BLaER1 (cell line): ENCODE measurements around the gene SYNE1.

Experiments
- H3K27ac ChIP-seq: shearing (Covaris generic); formaldehyde crosslinking; 2 replicates; pipeline ENCODE4 v1.8.1; 2022
- H3K27me3 ChIP-seq: shearing (Covaris generic); formaldehyde crosslinking; 2 replicates; pipeline ENCODE4 v1.8.1; 2022
- H3K36me3 ChIP-seq: shearing (Covaris generic); formaldehyde crosslinking; 2 replicates; pipeline ENCODE4 v1.8.1; 2022
- H3K4me1 ChIP-seq: shearing (Covaris generic); formaldehyde crosslinking; 2 replicates; pipeline ENCODE4 v1.8.1; 2022
- H3K4me2 ChIP-seq: shearing (Covaris generic); formaldehyde crosslinking; 2 replicates; pipeline ENCODE4 v1.8.1; 2022
- H3K4me3 ChIP-seq: shearing (Covaris generic); formaldehyde crosslinking; 2 replicates; pipeline ENCODE4 v1.8.1; 2022
- H3K9ac ChIP-seq: shearing (Covaris generic); formaldehyde crosslinking; 2 replicates; pipeline ENCODE4 v1.8.1; 2022
- H3K9me3 ChIP-seq: shearing (Covaris generic); formaldehyde crosslinking; 2 replicates; pipeline ENCODE4 v1.8.1; 2022
- H4K20me1 ChIP-seq: shearing (Covaris generic); formaldehyde crosslinking; 2 replicates; pipeline ENCODE4 v1.8.1; 2022
- Cebpa-rat ChIP-seq: shearing (Covaris generic); IDR thresholded peaks from 2 replicates; pipeline ENCODE4 v1.8.1; 2022

Gene SYNE1

GRCh38 chr6:152127432-152128165, 509.6 kb downstream of the SYNE1 start:
- Histone ChIP-seq H3K9me3 (no peaks in the 10 kb centered on the region; the same call in 1 of the 2 replicates), H3K27ac (no peak overlapping the region), H3K9ac (no peak overlapping the region), H3K4me3 (no peak overlapping the region), H3K27me3 (no peaks in the 10 kb centered on the region), H3K4me1 (no peaks in the 10 kb centered on the region), H3K36me3 (peaks cover 40% of the 10 kb centered on the region), H3K4me2 (no peak overlapping the region), H4K20me1 (no peaks in the 10 kb centered on the region)
- TF ChIP-seq Cebpa-rat, result no peak

DNA sequence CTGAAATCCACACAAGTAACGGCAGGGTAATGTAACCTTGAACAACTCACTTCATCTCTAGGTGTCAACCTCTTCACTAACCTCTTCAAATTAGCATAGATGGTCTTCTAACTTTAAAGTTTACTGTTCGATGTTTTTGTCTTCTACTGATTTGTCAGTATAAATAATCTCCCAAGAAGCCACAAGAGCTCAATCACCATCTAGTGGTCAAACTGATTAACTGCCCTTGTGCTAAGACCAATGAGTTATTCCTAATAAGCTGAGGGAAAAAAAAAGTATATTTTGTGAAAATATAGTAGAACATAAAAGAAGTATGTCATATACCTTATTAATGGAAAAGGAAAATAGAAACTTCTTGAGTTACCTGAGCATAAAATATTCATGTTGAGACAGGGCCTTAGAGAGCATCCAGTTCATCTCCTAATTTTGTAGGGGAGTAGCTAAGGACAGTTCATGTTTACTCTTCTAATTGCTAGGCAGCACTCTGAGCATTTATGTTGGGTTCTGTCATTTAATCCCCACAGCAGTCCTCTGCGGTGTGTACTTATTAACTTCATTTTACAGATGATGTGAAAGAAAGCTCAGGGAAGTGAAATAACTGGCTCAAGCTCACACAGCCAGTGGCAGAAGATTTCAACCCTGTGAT, 512.6 kb downstream of the SYNE1 start:
- Histone ChIP-seq H3K9me3 (no peaks in the 10 kb centered on the region), H3K4me2 (no peak overlapping the region), H3K27me3 (no peaks in the 10 kb centered on the region), H3K4me3 (no peak overlapping the region), H3K27ac (no peak overlapping the region), H3K36me3 (peaks cover 41% of the 10 kb centered on the region), H3K9ac (no peak overlapping the region), H4K20me1 (no peaks in the 10 kb centered on the region), H3K4me1 (no peaks in the 10 kb centered on the region)
- TF ChIP-seq Cebpa-rat, result no peak

- Histone ChIP-seq H3K27ac (no peak overlapping the region), H3K27me3 (no peaks in the 10 kb centered on the region), H4K20me1 (no peaks in the 10 kb centered on the region), H3K4me2 (no peak overlapping the region), H3K4me1 (no peaks in the 10 kb centered on the region), H3K9ac (no peak overlapping the region), H3K9me3 (no peaks in the 10 kb centered on the region), H3K4me3 (no peak overlapping the region), H3K36me3 (peaks cover 32% of the 10 kb centered on the region)
- no peak for TF ChIP-seq Cebpa-rat
Measured at GRCh38 chr6:152123076-152123475, 514.1 kb downstream of the SYNE1 start.

- peaks cover 32% of the 10 kb centered on the region for H3K36me3 ChIP-seq
- H3K9ac ChIP-seq, result no peak overlapping the region
- no peaks in the 10 kb centered on the region for H3K27me3 ChIP-seq
- H3K4me1 ChIP-seq, result no peaks in the 10 kb centered on the region
- no peak for TF ChIP-seq Cebpa-rat
- no peak overlapping the region for H3K4me2 ChIP-seq
- H3K4me3 ChIP-seq, result no peak overlapping the region
- no peak overlapping the region for H3K27ac ChIP-seq
- no peaks in the 10 kb centered on the region for H4K20me1 ChIP-seq
- H3K9me3 ChIP-seq, result no peaks in the 10 kb centered on the region
Measured at GRCh38 chr6:152122434-152122833, 514.7 kb downstream of the SYNE1 start.

GRCh38 chr6:152121910-152122309, 515.3 kb downstream of the SYNE1 start:
- H3K9me3 ChIP-seq, result no peaks in the 10 kb centered on the region
- H3K4me2 ChIP-seq, result no peak overlapping the region
- H3K36me3 ChIP-seq, result peaks cover 32% of the 10 kb centered on the region
- no peak overlapping the region for H3K4me3 ChIP-seq
- no peaks in the 10 kb centered on the region for H3K4me1 ChIP-seq
- no peak overlapping the region for H3K27ac ChIP-seq
- no peaks in the 10 kb centered on the region for H4K20me1 ChIP-seq
- no peaks in the 10 kb centered on the region for H3K27me3 ChIP-seq
- no peak for TF ChIP-seq Cebpa-rat
- no peak overlapping the region for H3K9ac ChIP-seq

DNA sequence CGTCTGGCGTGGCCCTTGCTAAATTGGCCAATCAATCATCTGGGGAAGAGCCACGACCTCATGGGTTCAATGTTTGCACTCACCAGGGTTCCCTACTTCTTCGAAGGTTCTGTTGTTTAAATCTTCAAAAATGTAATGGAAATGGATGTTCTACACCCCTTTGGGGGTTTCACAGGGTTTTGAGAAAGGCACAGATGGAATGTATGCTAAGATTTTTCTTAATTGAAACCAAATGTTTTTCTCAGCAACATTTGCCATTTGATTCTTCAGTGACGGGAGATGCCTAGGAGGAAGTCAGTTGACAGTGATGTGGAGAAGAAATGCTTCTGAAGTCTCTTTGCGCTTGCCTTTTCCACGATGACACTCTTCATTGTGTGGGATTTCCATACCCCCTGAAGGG, 517.3 kb downstream of the SYNE1 start:
- Histone ChIP-seq H3K4me1 (no peaks in the 10 kb centered on the region), H3K27ac (no peak overlapping the region)

DNA sequence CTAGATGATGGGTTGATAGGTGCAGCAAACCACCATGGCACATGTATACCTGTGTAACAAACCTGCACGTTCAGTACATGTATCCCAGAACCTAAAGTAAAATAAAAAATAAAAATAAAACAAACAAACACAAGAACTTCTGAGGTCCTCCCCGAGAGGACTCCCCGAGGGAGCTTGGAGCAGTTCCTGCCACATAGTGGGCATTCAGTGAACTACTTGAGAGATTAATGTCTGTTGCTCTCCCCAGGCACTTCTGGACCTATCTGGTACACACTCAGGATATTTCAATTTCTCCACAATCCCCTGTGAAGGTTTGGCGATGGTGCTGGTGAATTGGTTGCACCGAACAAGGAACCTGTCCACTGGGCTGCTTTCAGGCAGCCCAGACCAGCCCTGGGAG, 518.5 kb downstream of the SYNE1 start:
- Histone ChIP-seq H3K27ac (no peak overlapping the region), H3K4me3 (no peak overlapping the region), H4K20me1 (no peaks in the 10 kb centered on the region), H3K27me3 (no peaks in the 10 kb centered on the region), H3K36me3 (peaks cover 32% of the 10 kb centered on the region), H3K4me1 (no peaks in the 10 kb centered on the region), H3K9me3 (no peaks in the 10 kb centered on the region), H3K9ac (no peak overlapping the region), H3K4me2 (no peak overlapping the region)
- no peak for TF ChIP-seq Cebpa-rat

More for the DNA sequence above, 517.3 kb downstream of the SYNE1 start:
- Histone ChIP-seq H3K4me3 (no peak overlapping the region), H3K9ac (no peak overlapping the region), H3K9me3 (no peaks in the 10 kb centered on the region), H3K4me2 (no peak overlapping the region), H3K36me3 (peaks cover 32% of the 10 kb centered on the region), H3K27me3 (no peaks in the 10 kb centered on the region), H4K20me1 (no peaks in the 10 kb centered on the region)
- no peak for TF ChIP-seq Cebpa-rat

- H3K9me3 ChIP-seq, result no peaks in the 10 kb centered on the region
- H3K9ac ChIP-seq, result no peak overlapping the region
- H3K27ac ChIP-seq, result no peak overlapping the region
- no peaks in the 10 kb centered on the region for H3K4me1 ChIP-seq
- H3K36me3 ChIP-seq, result peaks cover 31% of the 10 kb centered on the region
- H4K20me1 ChIP-seq, result no peaks in the 10 kb centered on the region
- no peak overlapping the region for H3K4me2 ChIP-seq
- no peak for TF ChIP-seq Cebpa-rat
- H3K27me3 ChIP-seq, result no peaks in the 10 kb centered on the region
- H3K4me3 ChIP-seq, result no peak overlapping the region
Measured at GRCh38 chr6:152118224-152118623, 518.9 kb downstream of the SYNE1 start.

GRCh38 chr6:152117156-152118133, 519.7 kb downstream of the SYNE1 start:
- TF ChIP-seq Cebpa-rat, result no peak
- Histone ChIP-seq H3K9ac (no peak overlapping the region), H4K20me1 (no peaks in the 10 kb centered on the region), H3K36me3 (peaks cover 25% of the 10 kb centered on the region), H3K4me1 (no peaks in the 10 kb centered on the region), H3K9me3 (no peaks in the 10 kb centered on the region), H3K4me2 (no peak overlapping the region), H3K27me3 (no peaks in the 10 kb centered on the region), H3K27ac (no peak overlapping the region), H3K4me3 (no peak overlapping the region)
